H1 (cell line): Measurements from ENCODE around the gene MED10. TPM values are rescaled to one million over a fixed set of nuclear protein-coding genes. Genes with fewer than 3 reads are reported as not detected.

Experiments
- CTCF ChIA-PET: fragments of 300-600 bp; sonication (Branson Sonifier 250); formaldehyde crosslinking; loops from one replicate; lab custom pipeline; 2021; ENCODE audit not compliant: partially characterized antibody; lab: Charles Lee
- POLR2A ChIA-PET: fragments of 300-600 bp; sonication (Branson Sonifier 250); formaldehyde crosslinking; loops from one replicate; lab custom pipeline; 2021; ENCODE audit warnings: inconsistent platforms; ENCODE audit not compliant: partially characterized antibody; lab: Charles Lee
- DNase-seq, 2 experiments: peaks; one replicate each; pipeline versions ENCODE4 v3.0.0 to v3.0.0-alpha.2; 2010 to 2022; ENCODE audit warnings: low spot score in 2 of 2, low read depth in 1 of 2, mixed read lengths in 1 of 2
- FAIRE-seq: peaks from 2 replicates; lab custom pipeline; 2011; peaks lifted over from hg19 to GRCh38; lab: Jason Lieb, UNC
- H2AFZ ChIP-seq: 2 replicates; pipeline ENCODE4 v1.8.1; 2012; ENCODE audit warnings: low read length, inconsistent platforms
- H2AK5ac ChIP-seq: 2 replicates; pipeline ENCODE4 v1.6.1; 2013; ENCODE audit warnings: low read depth, low read length
- H2BK120ac ChIP-seq: replicated peaks from 2 replicates; pipeline ENCODE3; 2013; ENCODE audit warnings: low read depth, low read length, inconsistent platforms
- H2BK12ac ChIP-seq: 2 replicates; pipeline ENCODE4 v1.6.1; 2013; ENCODE audit warnings: low read depth, low read length
- H2BK15ac ChIP-seq: 2 replicates; pipeline ENCODE4 v1.6.1; 2013; ENCODE audit warnings: low read length
- H2BK20ac ChIP-seq: 2 replicates; pipeline ENCODE4 v1.6.1; 2013; ENCODE audit warnings: low read length
- H2BK5ac ChIP-seq: 2 replicates; pipeline ENCODE4 v1.6.1; 2013; ENCODE audit warnings: low read depth, low read length
- H3K14ac ChIP-seq: 2 replicates; pipeline ENCODE4 v1.6.1; 2013; ENCODE audit warnings: inconsistent platforms; ENCODE audit not compliant: insufficient read length
- H3K18ac ChIP-seq: 2 replicates; pipeline ENCODE4 v1.6.1; 2013; ENCODE audit warnings: low read length; ENCODE audit errors: extremely low read depth
- H3K23ac ChIP-seq: 2 replicates; pipeline ENCODE4 v1.6.1; 2013; ENCODE audit warnings: inconsistent platforms; ENCODE audit not compliant: insufficient read length
- H3K23me2 ChIP-seq: 2 replicates; pipeline ENCODE4 v1.6.1; 2013; ENCODE audit warnings: low read depth, low read length
- H3K27ac ChIP-seq: 2 replicates; pipeline ENCODE4 v1.6.1; 2011; ENCODE audit warnings: low read depth, low read length, inconsistent platforms
- H3K27me3 ChIP-seq, 4 experiments: replicated peaks in 1 of 4; 1 replicate in 1 of 4; 2 replicates in 3 of 4; pipeline versions ENCODE4 v1.6.1 to v1.8.1; 2011 to 2013; ENCODE audit warnings: low read length in 3 of 4, mild to moderate bottlenecking in 3 of 4, inconsistent platforms in 2 of 4, mixed read lengths in 2 of 4, moderate library complexity in 1 of 4; ENCODE audit not compliant: control insufficient read depth in 3 of 4, insufficient read depth in 3 of 4; ENCODE audit errors: extremely low read depth in 1 of 4
- H3K36me3 ChIP-seq, 4 experiments: 2 replicates each; pipeline versions ENCODE4 v1.6.1 to v1.8.1; 2011 to 2013; ENCODE audit warnings: mild to moderate bottlenecking in 4 of 4, low read length in 3 of 4, moderate library complexity in 2 of 4, control low read depth in 1 of 4, inconsistent platforms in 1 of 4; ENCODE audit not compliant: insufficient read depth in 4 of 4, control insufficient read depth in 2 of 4
- H3K4ac ChIP-seq: replicated peaks from 2 replicates; pipeline ENCODE3; 2013; ENCODE audit warnings: low read length, low read depth, mixed read lengths, inconsistent platforms; ENCODE audit not compliant: insufficient read length
- H3K4me1 ChIP-seq, 4 experiments: replicated peaks in 1 of 4; 1 replicate in 1 of 4; 2 replicates in 3 of 4; pipeline versions ENCODE4 v1.6.1 to v1.8.1; 2011 to 2013; ENCODE audit warnings: low read length in 3 of 4, inconsistent platforms in 2 of 4, mixed read lengths in 1 of 4; ENCODE audit not compliant: insufficient read depth in 4 of 4, control insufficient read depth in 3 of 4
- H3K4me2 ChIP-seq, 2 experiments: 2 replicates each; pipeline versions ENCODE4 v1.6.1 to v1.8.1; 2011 to 2013; ENCODE audit warnings: low read depth in 2 of 2, low read length in 2 of 2, control low read depth in 1 of 2, inconsistent platforms in 1 of 2, mild to moderate bottlenecking in 1 of 2; ENCODE audit not compliant: insufficient read depth in 1 of 2
- H3K4me3 ChIP-seq, 4 experiments: fragments of 200-600, 300-600 bp in 1 of 4; sonication (generic), shearing (Covaris generic), sonication (Bioruptor Twin) in 1 of 4; 2 replicates each; pipeline versions ENCODE4 v1.5.1 to v1.8.1; 2011 to 2016; ENCODE audit warnings: low read length in 4 of 4, low read depth in 3 of 4, control low read depth in 2 of 4, inconsistent platforms in 2 of 4, mild to moderate bottlenecking in 2 of 4, mixed read lengths in 1 of 4, moderate library complexity in 1 of 4; ENCODE audit not compliant: insufficient read depth in 2 of 4; ENCODE audit errors: extremely low read depth in 1 of 4
- H3K56ac ChIP-seq: replicated peaks from 2 replicates; pipeline ENCODE3; 2013; ENCODE audit warnings: low read depth, mild to moderate bottlenecking, mixed read lengths, low read length, inconsistent platforms; ENCODE audit not compliant: insufficient read length
- H3K79me1 ChIP-seq: 2 replicates; pipeline ENCODE4 v1.6.1; 2013; ENCODE audit warnings: low read depth, low read length, control low read depth
- H3K79me2 ChIP-seq, 2 experiments: 2 replicates each; pipeline versions ENCODE4 v1.6.1 to v1.8.1; 2012 to 2013; ENCODE audit warnings: low read length in 2 of 2, mild to moderate bottlenecking in 2 of 2, inconsistent platforms in 1 of 2; ENCODE audit not compliant: insufficient read depth in 2 of 2, control insufficient read depth in 1 of 2
- H3K9ac ChIP-seq, 4 experiments: replicated peaks in 1 of 4; 1 replicate in 1 of 4; 2 replicates in 3 of 4; pipeline versions ENCODE4 v1.6.1 to v1.8.1; 2011 to 2013; ENCODE audit warnings: low read depth in 3 of 4, low read length in 3 of 4, control low read depth in 2 of 4, mild to moderate bottlenecking in 2 of 4, moderate library complexity in 2 of 4, inconsistent platforms in 1 of 4; ENCODE audit errors: extremely low read depth in 1 of 4
- H3K9me3 ChIP-seq, 2 experiments: 2 replicates each; pipeline versions ENCODE4 v1.6.1 to v1.8.1; 2012 to 2013; ENCODE audit warnings: mild to moderate bottlenecking in 2 of 2, moderate library complexity in 2 of 2, control low read depth in 1 of 2, inconsistent platforms in 1 of 2, low read depth in 1 of 2, low read length in 1 of 2, mixed read lengths in 1 of 2; ENCODE audit not compliant: insufficient read depth in 2 of 2
- H4K20me1 ChIP-seq, 2 experiments: replicated peaks in 1 of 2; 2 replicates each; pipeline versions ENCODE3 to v1.8.1; 2011 to 2013; ENCODE audit warnings: inconsistent platforms in 2 of 2, low read length in 2 of 2, mild to moderate bottlenecking in 1 of 2; ENCODE audit not compliant: insufficient read depth in 2 of 2, control insufficient read depth in 1 of 2
- H4K5ac ChIP-seq: 2 replicates; pipeline ENCODE4 v1.6.1; 2013; ENCODE audit warnings: low read length, low read depth, mixed read lengths, inconsistent platforms; ENCODE audit not compliant: insufficient read length
- H4K8ac ChIP-seq: 2 replicates; pipeline ENCODE4 v1.8.0; 2013; ENCODE audit warnings: mild to moderate bottlenecking, moderate library complexity, low read length, inconsistent platforms; ENCODE audit not compliant: insufficient read depth; ENCODE audit errors: extremely low read depth
- H4K91ac ChIP-seq: replicated peaks from 2 replicates; pipeline ENCODE3; 2013; ENCODE audit warnings: low read length, mixed read lengths, inconsistent platforms; ENCODE audit not compliant: insufficient read length
- CBX8 ChIP-seq: fragments of 300-800, 300-1000 bp; sonication (generic); IDR thresholded peaks from 2 replicates; pipeline ENCODE4 v1.7.1; 2016; ENCODE audit warnings: low read depth, low read length, borderline replicate concordance
- SAP30 ChIP-seq: fragments of 300-600 bp; sonication (generic); IDR thresholded peaks from 2 replicates; pipeline ENCODE4 v1.7.1; 2012; ENCODE audit warnings: low read length, moderate library complexity, mild to moderate bottlenecking, inconsistent platforms; ENCODE audit not compliant: insufficient read depth, insufficient replicate concordance
- WGBS, 2 experiments: shearing (Covaris generic) in 1 of 2; methylation state at CpG; one replicate each; pipeline versions ENCODE4 v1.1.6 to v1.1.7; 2013 to 2015; ENCODE audit warnings: low lambda C conversion rate in 2 of 2, mixed read lengths in 2 of 2, inconsistent platforms in 1 of 2, low coverage in 1 of 2, missing lambda C conversion rate in 1 of 2; ENCODE audit not compliant: insufficient replicate concordance in 2 of 2, insufficient coverage in 1 of 2, insufficient read length in 1 of 2; ENCODE audit errors: extremely low coverage in 1 of 2, missing lambda C conversion rate in 1 of 2; 5-methylcytosine and 5-hydroxymethylcytosine counted together
- polyA plus RNA-seq, 7 experiments: library from polyadenylated mRNA; depleted of rRNA in 3 of 7; stranded (reverse) in 5 of 7; unstranded in 2 of 7; fragments of >200 nt in 5 of 7; fragments of 200-250 nt in 2 of 7; gene quantifications; 1 replicate in 5 of 7; 2 replicates in 1 of 7; 4 replicates in 1 of 7; pipeline versions ENCODE4 v1.2.1 to v1.2.3, GENCODE V29; 2011 to 2013; ENCODE audit warnings: missing spikeins in 2 of 7, mixed read lengths in 2 of 7
- total RNA-seq: library from RNA; stranded (reverse); fragmentation: NEBNext Ultra II Directional; extraction: Animal tissue kit (Norgen Biotek cat#: 25700); gene quantifications from 2 replicates; pipeline ENCODE4 v1.2.1, GENCODE V29; 2021

MED10 gene
- total and polyA plus RNA-seq, 2 of the 8 experiments (the other 6 are each of a cell fraction or from before 2014, with no cell fraction given) = 20.1 to 23.2 TPM

GRCh38 chr5:6333182-6333905 lies 45.0 kb downstream of the MED10 start:
- Histone ChIP-seq H3K27me3 (0 out of 7 replicates have a peak, but pooled peaks cover 0 to 3% (median 0%) of the 10 kb centered on the region in 4 experiments), H3K23ac (no peak overlapping the region), H2BK5ac (no peak overlapping the region), H3K79me2 (no peaks in the 10 kb centered on the region), H4K20me1 (peaks cover 0 to 1% of the 10 kb centered on the region in 2 experiments), H3K4me2 (no peak overlapping the region), H3K4ac (no peak overlapping the region), H2BK15ac (no peak overlapping the region), H2AK5ac (no peak overlapping the region), H3K36me3 (no peaks in the 10 kb centered on the region), H3K23me2 (no peaks in the 10 kb centered on the region), H2AFZ (no peak overlapping the region), H3K56ac (no peak overlapping the region), H2BK120ac (no peak overlapping the region), H3K14ac (no peak overlapping the region), H3K4me1 (no peaks in the 10 kb centered on the region), H4K5ac (no peak overlapping the region), H3K79me1 (no peaks in the 10 kb centered on the region), H3K9ac (no peak overlapping the region), H3K18ac (no peak overlapping the region), H2BK12ac (no peak overlapping the region), H4K8ac (no peak overlapping the region), H4K91ac (no peak overlapping the region), H3K27ac (no peak overlapping the region), H2BK20ac (no peak overlapping the region), H3K9me3 (peaks cover 15 to 27% of the 10 kb centered on the region in 2 experiments), H3K4me3 (no peak overlapping the region)
- no peak for TF ChIP-seq CBX8
- TF ChIP-seq SAP30 = no peak
- POLR2A ChIA-PET = no interaction called here
- CTCF ChIA-PET = no interaction called here
- WGBS, 2 experiments = 94% methylated on average over 5 of the region's 5 CpGs; no CpG with 5 or more reads in 1 of the 2 experiments
- FAIRE-seq = no peak
- no peak for DNase-seq
